ENCODE data around the gene KCTD6.

The KCTD6 gene

GRCh38 chr3:58491506-58492402, at the start of gene KCTD6:
KCTD6 (plus strand) TSS chr3:58492096; CDS start chr3:58498756, 6,660 bp downstream.
- ATAC-seq: peak; percentile 92 to 95

- ATAC-seq: no peak
Measured at GRCh38 chr3:58452176-58452575, 39.7 kb upstream of the KCTD6 start.

GRCh38 chr3:58459160-58459559, 32.7 kb upstream of the KCTD6 start:
- no peak for ATAC-seq

GRCh38 chr3:58462829-58463180, 29.1 kb upstream of the KCTD6 start:
- no peak for ATAC-seq

GRCh38 chr3:58463181-58463941, 28.5 kb upstream of the KCTD6 start:
- peak; percentile 91 to 96 for ATAC-seq

GRCh38 chr3:58463942-58464271, 28.0 kb upstream of the KCTD6 start:
- no peak for ATAC-seq

GRCh38 chr3:58464866-58465265, 27.0 kb upstream of the KCTD6 start:
- peak; percentile 46 to 55 for ATAC-seq

GRCh38 chr3:58466899-58467563, 24.9 kb upstream of the KCTD6 start:
- ATAC-seq: no peak

GRCh38 chr3:58469096-58469495, 22.8 kb upstream of the KCTD6 start:
- ATAC-seq: no peak

- ATAC-seq: no peak
Measured at GRCh38 chr3:58470363-58471024, 21.4 kb upstream of the KCTD6 start.

- peak; percentile 85 to 91 for ATAC-seq
Measured at GRCh38 chr3:58471025-58471887, 20.6 kb upstream of the KCTD6 start.

- ATAC-seq: no peak
Measured at GRCh38 chr3:58473275-58473674, 18.6 kb upstream of the KCTD6 start.

- no peak for ATAC-seq
Measured at GRCh38 chr3:58474348-58474911, 17.5 kb upstream of the KCTD6 start.

- ATAC-seq: no peak
Measured at GRCh38 chr3:58474967-58475578, 16.8 kb upstream of the KCTD6 start.

GRCh38 chr3:58478781-58479180, 13.1 kb upstream of the KCTD6 start:
- ATAC-seq: no peak

- no peak for ATAC-seq
Measured at GRCh38 chr3:58480309-58480708, 11.6 kb upstream of the KCTD6 start.

- peak in 1 of 2 donors; percentile 20 for ATAC-seq
Measured at GRCh38 chr3:58482917-58483636, 8.8 kb upstream of the KCTD6 start.

GRCh38 chr3:58484045-58484721, 7.7 kb upstream of the KCTD6 start:
- ATAC-seq: no peak

- ATAC-seq: no peak
Measured at GRCh38 chr3:58484722-58485069, 7.2 kb upstream of the KCTD6 start.

Data from activated CD4-positive, CD25-positive, alpha-beta regulatory T cell treated with anti-CD3 and anti-CD28 coated beads, Interleukin-2, amount 50 U/mL, for 24 hours (primary cell).